Choroid plexus epithelial cell (primary cell): Measurements from ENCODE around the gene TRIP10.
A peak's percentile ranks its signal among the peaks of the same experiment; 100 is the strongest.
"Not testable (repeated sequence)": the region's sequence is repeated elsewhere in the genome, so short reads cannot be mapped to it uniquely, and the experiment has no call there.

Experiments used
- DNase-seq: peaks from one replicate; pipeline ENCODE4 v3.0.0-alpha.2; 2010; ENCODE audit warnings: low read depth
- H3K4me3 ChIP-seq: 2 replicates; pipeline ENCODE4 v1.5.1; 2011; ENCODE audit warnings: low read depth, mild to moderate bottlenecking, control low read depth, low read length, moderate library complexity
- TF ChIP-seq, protein P1 (sequence below): conservative IDR thresholded peaks from 2 replicates; pipeline ENCODE4 v1.5.1; 2011; ENCODE audit warnings: low read depth, mild to moderate bottlenecking, control low read depth, inconsistent platforms, low read length, moderate library complexity

TRIP10 gene

DNA sequence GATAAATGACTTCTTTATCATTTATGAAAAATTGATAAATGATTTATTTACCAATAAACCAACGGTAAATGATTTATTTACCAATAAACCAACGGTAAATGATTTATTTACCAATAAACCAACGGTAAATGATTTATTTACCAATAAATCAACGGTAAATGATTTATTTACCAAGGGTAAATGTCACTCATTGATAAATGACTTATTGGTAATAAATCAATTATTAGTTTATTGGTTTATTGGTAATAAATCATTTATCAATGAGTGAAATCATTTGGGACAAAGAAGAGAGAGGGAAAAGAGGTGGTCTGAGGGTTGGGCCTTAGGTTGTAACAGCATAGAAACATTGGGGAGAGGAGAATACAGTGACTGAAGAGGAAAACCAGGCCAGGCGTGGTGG is 54.5 kb downstream of the TRIP10 start:
- no peak for DNase-seq
- TF ChIP-seq, protein P1, sequence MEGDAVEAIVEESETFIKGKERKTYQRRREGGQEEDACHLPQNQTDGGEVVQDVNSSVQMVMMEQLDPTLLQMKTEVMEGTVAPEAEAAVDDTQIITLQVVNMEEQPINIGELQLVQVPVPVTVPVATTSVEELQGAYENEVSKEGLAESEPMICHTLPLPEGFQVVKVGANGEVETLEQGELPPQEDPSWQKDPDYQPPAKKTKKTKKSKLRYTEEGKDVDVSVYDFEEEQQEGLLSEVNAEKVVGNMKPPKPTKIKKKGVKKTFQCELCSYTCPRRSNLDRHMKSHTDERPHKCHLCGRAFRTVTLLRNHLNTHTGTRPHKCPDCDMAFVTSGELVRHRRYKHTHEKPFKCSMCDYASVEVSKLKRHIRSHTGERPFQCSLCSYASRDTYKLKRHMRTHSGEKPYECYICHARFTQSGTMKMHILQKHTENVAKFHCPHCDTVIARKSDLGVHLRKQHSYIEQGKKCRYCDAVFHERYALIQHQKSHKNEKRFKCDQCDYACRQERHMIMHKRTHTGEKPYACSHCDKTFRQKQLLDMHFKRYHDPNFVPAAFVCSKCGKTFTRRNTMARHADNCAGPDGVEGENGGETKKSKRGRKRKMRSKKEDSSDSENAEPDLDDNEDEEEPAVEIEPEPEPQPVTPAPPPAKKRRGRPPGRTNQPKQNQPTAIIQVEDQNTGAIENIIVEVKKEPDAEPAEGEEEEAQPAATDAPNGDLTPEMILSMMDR = no peak

DNA sequence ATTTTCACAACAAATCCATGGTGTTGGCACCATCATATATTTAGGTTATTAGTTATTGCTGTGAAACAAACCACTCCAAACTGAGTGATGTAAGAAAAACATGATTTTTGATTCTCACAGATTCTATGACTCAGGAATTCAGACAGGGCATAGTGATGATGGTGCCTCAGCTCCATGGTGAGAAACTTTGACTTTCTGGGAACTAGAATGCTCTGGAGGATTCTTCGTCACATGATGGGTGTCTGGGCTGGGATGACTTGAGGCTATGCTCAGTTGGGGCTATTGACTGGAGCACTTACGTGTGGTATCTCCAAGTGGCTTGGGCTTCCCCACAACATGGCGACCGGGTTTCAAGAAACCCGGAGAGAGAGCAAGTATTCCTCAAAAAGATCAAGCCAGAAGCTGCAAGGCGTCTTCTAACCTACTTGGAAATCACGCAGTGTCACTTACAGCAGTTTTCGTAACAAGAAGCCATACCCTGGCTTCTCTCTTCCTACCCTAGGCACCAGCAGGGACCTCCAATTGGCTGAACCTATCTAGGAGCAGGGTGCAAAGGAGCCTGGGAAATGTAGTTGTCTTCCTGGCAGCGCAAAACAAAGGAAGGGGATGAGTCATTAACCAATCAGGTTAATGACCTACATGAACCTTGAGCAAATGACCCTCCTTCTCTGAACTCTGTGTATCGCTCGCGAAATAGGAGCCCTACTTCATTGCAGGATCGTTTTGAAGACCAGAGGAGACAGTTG is 55.4 kb downstream of the TRIP10 start:
- DNase-seq = no peak
- no peak overlapping the region for H3K4me3 ChIP-seq
- TF ChIP-seq, protein P1 = no peak

More for the DNA sequence above, 54.5 kb downstream of the TRIP10 start:
- no peak overlapping the region for H3K4me3 ChIP-seq

- H3K4me3 ChIP-seq = no peak overlapping the region
- no peak for DNase-seq
- TF ChIP-seq, protein P1 = no peak
These were observed 56.8 kb downstream of the TRIP10 start for GRCh38 chr19:6796278-6796677.

GRCh38 chr19:6797646-6798045 is 58.2 kb downstream of the TRIP10 start:
- H3K4me3 ChIP-seq = no peak overlapping the region
- DNase-seq = no peak
- TF ChIP-seq, protein P1 = no peak

- not testable (repeated sequence) for DNase-seq, H3K4me3 ChIP-seq
These were observed 60.8 kb downstream of the TRIP10 start for GRCh38 chr19:6800160-6800790.

DNA sequence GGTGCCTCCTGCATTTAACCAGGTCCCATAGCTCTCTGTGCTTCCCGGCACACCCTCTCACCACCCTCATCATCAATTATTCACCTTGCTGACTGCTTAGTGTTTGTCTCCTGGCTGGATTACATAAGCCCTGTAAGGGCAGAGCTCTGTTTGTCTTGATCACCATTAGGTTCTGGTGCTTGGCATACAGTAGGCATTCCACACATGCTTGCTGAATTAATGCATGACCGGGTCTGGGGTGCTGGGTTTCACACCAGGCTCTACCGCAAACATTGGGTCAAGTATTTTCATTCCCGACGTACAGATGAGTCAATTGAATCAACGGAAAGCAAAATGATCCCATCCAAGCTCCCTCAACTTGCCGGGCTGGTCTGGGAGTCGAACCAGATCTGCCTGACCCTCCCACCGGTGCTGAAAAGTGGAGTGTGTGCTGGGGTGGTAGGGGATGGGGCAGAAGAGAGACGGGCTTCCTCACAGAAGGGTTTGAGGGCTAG is 61.6 kb downstream of the TRIP10 start:
- peak; percentile 64 for DNase-seq
- H3K4me3 ChIP-seq = no peak overlapping the region
- TF ChIP-seq, protein P1 = no peak
